Measurements from ENCODE around the gene CISD1. TPM values are rescaled to one million over a fixed set of nuclear protein-coding genes. Genes with fewer than 3 reads are reported as not detected.

The CISD1 gene
- total and polyA plus RNA-seq, 2 donors (not counting 3 experiments of a cell fraction or from before 2014, with no cell fraction given), result 25.5 to 53.0 TPM

DNA sequence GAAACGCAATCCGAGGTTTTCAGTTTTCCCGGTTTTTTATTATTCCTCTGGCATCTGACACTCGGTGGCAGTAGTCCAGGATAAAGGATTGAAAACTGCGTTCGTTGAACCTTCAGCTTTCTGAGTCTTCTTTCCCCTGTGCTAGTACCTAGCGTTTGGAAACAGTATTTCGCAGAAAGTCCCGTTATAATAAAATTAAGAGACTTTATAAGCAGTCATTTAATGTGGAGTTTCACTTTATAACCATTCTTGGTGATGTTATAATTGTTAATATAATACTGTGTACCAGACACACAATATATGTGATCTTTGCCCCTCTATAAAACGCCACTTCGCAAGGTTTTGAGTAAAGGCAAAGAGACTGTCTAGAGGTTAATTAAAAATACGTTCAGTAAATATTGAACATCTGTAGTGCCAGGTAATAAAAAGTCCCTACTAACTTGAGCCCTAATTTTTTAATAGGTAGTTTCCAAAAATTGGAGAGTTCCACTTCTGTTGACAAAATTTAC is 874 bp downstream of the CISD1 start:
- peak overlapping the region; percentile 91 for H3K9ac ChIP-seq (replicated peaks; ENCODE audit: extremely low read depth, insufficient read depth, low read length)

DNA sequence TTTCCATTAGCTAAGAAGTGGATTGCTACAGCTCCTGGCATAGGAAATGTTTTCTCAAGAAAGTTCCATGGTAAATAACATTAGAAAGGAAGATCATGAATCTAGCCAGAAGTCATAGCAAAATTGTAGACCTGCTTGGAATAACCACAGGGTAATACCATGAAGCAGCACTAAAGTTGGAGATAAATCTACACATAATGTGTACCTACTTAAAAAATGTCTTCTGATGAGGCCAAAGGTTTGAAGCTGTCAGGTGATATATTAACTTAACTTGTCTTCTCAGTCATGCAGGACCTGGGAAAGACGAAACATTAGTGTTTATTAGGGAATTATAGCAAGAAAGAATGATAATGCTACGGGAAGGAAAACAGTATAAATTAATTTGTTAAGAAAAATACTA is 6.3 kb downstream of the CISD1 start:
- dilution Hi-C loops (cut with MboI; ENCODE audit: extremely low pct_ligation_motif_present, low sequenced_read_pairs), result no loop called here
- H3K9me1 ChIP-seq (replicated peaks; ENCODE audit: control insufficient read depth, extremely low read depth, insufficient read depth, low read length), result no peaks in the 10 kb centered on the region
- peak; percentile 21 for DNase-seq (ENCODE audit: low read depth, low spot score)
- peak overlapping the region; percentile 66 for H3K4me2 ChIP-seq (ENCODE audit: insufficient read depth, low read length)
- no peak overlapping the region for H3K9ac ChIP-seq (replicated peaks; ENCODE audit: extremely low read depth, insufficient read depth, low read length)
- peaks cover 44% of the 10 kb centered on the region for H3K4me1 ChIP-seq (ENCODE audit: control insufficient read depth, extremely low read depth, insufficient read depth, low read length)
- H3K79me2 ChIP-seq (ENCODE audit: control insufficient read depth, insufficient read depth, low read length), result peaks cover 69% of the 10 kb centered on the region
- no peaks in the 10 kb centered on the region for H4K20me1 ChIP-seq (replicated peaks; ENCODE audit: control insufficient read depth, extremely low read depth, insufficient read depth, low read length)
- no peak overlapping the region for H2AFZ ChIP-seq (ENCODE audit: low read depth, low read length)
- POLR2A ChIA-PET, result no interaction called here
- BruUV-seq (replicated peaks), result no TSS peak
- no peak overlapping the region for H3K4me3 ChIP-seq (replicated peaks in 1 of 3; ENCODE audit: insufficient read depth in 1 of 3, low read depth in 1 of 3, low read length in 3 of 3)
- no peak for TF ChIP-seq MYC (IDR thresholded peaks at IDR 0.05; ENCODE audit: low read depth, low read length)
- TF ChIP-seq, protein P1, sequence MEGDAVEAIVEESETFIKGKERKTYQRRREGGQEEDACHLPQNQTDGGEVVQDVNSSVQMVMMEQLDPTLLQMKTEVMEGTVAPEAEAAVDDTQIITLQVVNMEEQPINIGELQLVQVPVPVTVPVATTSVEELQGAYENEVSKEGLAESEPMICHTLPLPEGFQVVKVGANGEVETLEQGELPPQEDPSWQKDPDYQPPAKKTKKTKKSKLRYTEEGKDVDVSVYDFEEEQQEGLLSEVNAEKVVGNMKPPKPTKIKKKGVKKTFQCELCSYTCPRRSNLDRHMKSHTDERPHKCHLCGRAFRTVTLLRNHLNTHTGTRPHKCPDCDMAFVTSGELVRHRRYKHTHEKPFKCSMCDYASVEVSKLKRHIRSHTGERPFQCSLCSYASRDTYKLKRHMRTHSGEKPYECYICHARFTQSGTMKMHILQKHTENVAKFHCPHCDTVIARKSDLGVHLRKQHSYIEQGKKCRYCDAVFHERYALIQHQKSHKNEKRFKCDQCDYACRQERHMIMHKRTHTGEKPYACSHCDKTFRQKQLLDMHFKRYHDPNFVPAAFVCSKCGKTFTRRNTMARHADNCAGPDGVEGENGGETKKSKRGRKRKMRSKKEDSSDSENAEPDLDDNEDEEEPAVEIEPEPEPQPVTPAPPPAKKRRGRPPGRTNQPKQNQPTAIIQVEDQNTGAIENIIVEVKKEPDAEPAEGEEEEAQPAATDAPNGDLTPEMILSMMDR (IDR thresholded peaks at IDR 0.05; ENCODE audit: extremely low read depth in 1 of 2, insufficient read depth in 1 of 2, low read depth in 1 of 2, low read length in 2 of 2), result no peak
- no peak for TF ChIP-seq JUN (IDR thresholded peaks at IDR 0.05; ENCODE audit: borderline replicate concordance, insufficient read depth, insufficient read length, low read depth)
- no peak for TF ChIP-seq GATA2 (IDR thresholded peaks at IDR 0.05; ENCODE audit: insufficient read depth, insufficient read length, low read depth, low read length)
- no peak for TF ChIP-seq POLR2A (IDR thresholded peaks at IDR 0.05; ENCODE audit: low read depth, low read length)
- TF ChIP-seq POLR2AphosphoS5 (IDR thresholded peaks at IDR 0.05; ENCODE audit: insufficient read depth, low read depth, low read length), result no peak
- TF ChIP-seq EZH2 (IDR thresholded peaks at IDR 0.05; ENCODE audit: borderline replicate concordance, low read depth, low read length, severe bottlenecking), result no peak
- no peak for TF ChIP-seq FOS (IDR thresholded peaks at IDR 0.05; ENCODE audit: borderline replicate concordance, insufficient read depth, low read length)
- TF ChIP-seq, protein P2, sequence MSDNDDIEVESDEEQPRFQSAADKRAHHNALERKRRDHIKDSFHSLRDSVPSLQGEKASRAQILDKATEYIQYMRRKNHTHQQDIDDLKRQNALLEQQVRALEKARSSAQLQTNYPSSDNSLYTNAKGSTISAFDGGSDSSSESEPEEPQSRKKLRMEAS (IDR thresholded peaks at IDR 0.05; ENCODE audit: insufficient read depth, insufficient read length), result no peak
- peaks cover 0 to 2% of the 10 kb centered on the region in 2 experiments for H3K36me3 ChIP-seq (ENCODE audit: control insufficient read depth in 2 of 2, extremely low read depth in 1 of 2, insufficient read depth in 2 of 2, low read length in 2 of 2)
- CTCF ChIA-PET, result interaction anchor here (1.6 to 6.0 kb wide), 3 partner anchors 15 to 97 kb away, joined by 4 to 36 read pairs (median 9); no protein-coding TSS in a partner anchor
- no peak overlapping the region for H3K27ac ChIP-seq (ENCODE audit: insufficient read depth, low read depth, low read length)
- no peaks in the 10 kb centered on the region for H3K27me3 ChIP-seq (ENCODE audit: control insufficient read depth in 2 of 2, insufficient read depth in 2 of 2, low read length in 2 of 2)
- FAIRE-seq, result no peak
- intact Hi-C loops (cut with micrococcal nuclease), result no loop called here
- H3K9me3 ChIP-seq (replicated peaks; ENCODE audit: control insufficient read depth, insufficient read depth, low read length), result no peaks in the 10 kb centered on the region

More for the DNA sequence above, 874 bp downstream of the CISD1 start:
- H3K9me3 ChIP-seq (replicated peaks; ENCODE audit: control insufficient read depth, insufficient read depth, low read length), result no peaks in the 10 kb centered on the region
- BruUV-seq (replicated peaks), result TSS peak; percentile 51
- TF ChIP-seq, protein P1 (IDR thresholded peaks at IDR 0.05; ENCODE audit: extremely low read depth in 1 of 2, insufficient read depth in 1 of 2, low read depth in 1 of 2, low read length in 2 of 2), result no peak
- TF ChIP-seq POLR2A (IDR thresholded peaks at IDR 0.05; ENCODE audit: low read depth, low read length) (no peak), POLR2AphosphoS5 (IDR thresholded peaks at IDR 0.05; ENCODE audit: insufficient read depth, low read depth, low read length) (no peak), FOS (IDR thresholded peaks at IDR 0.05; ENCODE audit: borderline replicate concordance, insufficient read depth, low read length) (no peak)
- no peaks in the 10 kb centered on the region for H3K27me3 ChIP-seq (ENCODE audit: control insufficient read depth in 2 of 2, insufficient read depth in 2 of 2, low read length in 2 of 2)
- peak overlapping the region; percentile 52 to 77 (median 62) for H3K4me3 ChIP-seq (replicated peaks in 1 of 3; ENCODE audit: insufficient read depth in 1 of 3, low read depth in 1 of 3, low read length in 3 of 3)
- dilution Hi-C loops (cut with MboI; ENCODE audit: extremely low pct_ligation_motif_present, low sequenced_read_pairs) (no loop called here), intact Hi-C loops (cut with micrococcal nuclease) (loop anchor here (1.0 kb wide), 3 partner anchors 12 to 65 kb away; partner anchors contain the start of gene UBE2D1)
- DNase-seq (ENCODE audit: low read depth, low spot score), result no peak
- peaks cover 47% of the 10 kb centered on the region for H3K4me1 ChIP-seq (ENCODE audit: control insufficient read depth, extremely low read depth, insufficient read depth, low read length)
- H4K20me1 ChIP-seq (replicated peaks; ENCODE audit: control insufficient read depth, extremely low read depth, insufficient read depth, low read length), result no peaks in the 10 kb centered on the region
- ChIA-PET CTCF (interaction anchor here (3.9 kb wide), 1 partner anchor 21 kb away, joined by 31 read pairs; no protein-coding TSS in a partner anchor), POLR2A (no interaction called here)
- H2AFZ ChIP-seq (ENCODE audit: low read depth, low read length), result peak overlapping the region; percentile 63
- H3K27ac ChIP-seq (ENCODE audit: insufficient read depth, low read depth, low read length), result peak overlapping the region; percentile 92
- no peak for FAIRE-seq
- H3K79me2 ChIP-seq (ENCODE audit: control insufficient read depth, insufficient read depth, low read length), result peaks cover 66% of the 10 kb centered on the region
- H3K9me1 ChIP-seq (replicated peaks; ENCODE audit: control insufficient read depth, extremely low read depth, insufficient read depth, low read length), result no peaks in the 10 kb centered on the region
- H3K36me3 ChIP-seq (ENCODE audit: control insufficient read depth in 2 of 2, extremely low read depth in 1 of 2, insufficient read depth in 2 of 2, low read length in 2 of 2), result no peaks in the 10 kb centered on the region
- peak overlapping the region; percentile 95 for H3K4me2 ChIP-seq (ENCODE audit: insufficient read depth, low read length)
